Stimulated activated CD8-positive, alpha-beta memory T cell treated with anti-CD3 and anti-CD28 coated beads, Interleukin-4, amount 100 ng/mL, for 24 hours (primary cell): ENCODE results near the gene SLC12A8.
A peak's percentile ranks its signal among the peaks of the same experiment; 100 is the strongest.

Experiments
- DNase-seq: peaks from one replicate; pipeline ENCODE4 v3.0.0-alpha.2; 2020; ENCODE audit warnings: low read depth

SLC12A8 gene

GRCh38 chr3:125054062-125054448 lies 158.5 kb downstream of the SLC12A8 start:
- no peak for DNase-seq

DNA sequence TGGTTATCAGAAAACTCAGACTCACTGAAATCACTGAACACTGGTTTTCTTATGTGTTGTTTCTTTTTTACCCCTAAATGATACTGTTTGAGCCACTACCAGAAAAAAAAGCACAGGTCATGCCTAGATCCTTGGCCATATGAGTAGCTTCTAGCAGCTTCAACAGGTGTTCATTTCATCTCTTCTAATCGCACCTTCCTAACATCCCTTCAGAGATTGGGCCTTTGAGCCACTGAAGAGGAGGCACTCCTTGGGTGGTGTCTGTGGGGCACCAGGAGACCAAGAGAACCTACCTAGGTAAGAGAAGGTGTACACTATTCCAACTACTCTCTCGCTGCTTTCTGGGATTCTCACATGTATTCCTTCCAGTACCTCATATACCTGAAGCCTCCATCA lies 159.2 kb downstream of the SLC12A8 start:
- no peak for DNase-seq

DNA sequence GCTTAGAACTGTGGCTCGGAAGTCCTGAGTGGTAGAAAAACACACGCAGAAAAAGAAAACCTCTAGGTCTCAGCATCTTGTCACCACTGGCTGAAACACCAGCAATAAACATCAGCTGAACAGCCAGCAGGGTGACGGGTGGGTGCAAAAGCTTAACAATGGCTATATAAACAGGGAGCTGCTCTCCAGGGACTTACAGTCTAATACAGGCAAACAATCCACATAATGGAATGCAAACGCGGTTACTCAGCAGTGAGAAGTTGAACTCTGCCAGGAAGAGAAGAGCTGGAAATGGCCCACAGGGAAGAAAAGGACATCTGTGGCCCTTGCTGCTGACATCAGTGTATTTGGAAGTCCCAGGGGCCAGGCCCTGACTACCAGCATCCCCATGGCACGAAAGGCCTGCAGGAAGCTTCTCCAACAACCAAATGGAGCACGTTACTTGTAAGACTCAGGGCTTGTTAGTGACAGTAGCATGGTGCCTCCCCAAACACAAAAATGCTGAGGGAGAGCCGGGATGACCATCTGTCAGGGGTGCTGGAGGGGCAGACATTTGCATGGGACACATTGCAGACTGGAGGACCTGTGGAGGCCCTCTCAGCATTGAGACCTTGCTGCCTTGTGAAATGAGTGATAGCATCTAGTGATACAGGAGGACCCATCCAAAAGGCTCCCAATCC lies 159.8 kb downstream of the SLC12A8 start:
- no peak for DNase-seq

DNA sequence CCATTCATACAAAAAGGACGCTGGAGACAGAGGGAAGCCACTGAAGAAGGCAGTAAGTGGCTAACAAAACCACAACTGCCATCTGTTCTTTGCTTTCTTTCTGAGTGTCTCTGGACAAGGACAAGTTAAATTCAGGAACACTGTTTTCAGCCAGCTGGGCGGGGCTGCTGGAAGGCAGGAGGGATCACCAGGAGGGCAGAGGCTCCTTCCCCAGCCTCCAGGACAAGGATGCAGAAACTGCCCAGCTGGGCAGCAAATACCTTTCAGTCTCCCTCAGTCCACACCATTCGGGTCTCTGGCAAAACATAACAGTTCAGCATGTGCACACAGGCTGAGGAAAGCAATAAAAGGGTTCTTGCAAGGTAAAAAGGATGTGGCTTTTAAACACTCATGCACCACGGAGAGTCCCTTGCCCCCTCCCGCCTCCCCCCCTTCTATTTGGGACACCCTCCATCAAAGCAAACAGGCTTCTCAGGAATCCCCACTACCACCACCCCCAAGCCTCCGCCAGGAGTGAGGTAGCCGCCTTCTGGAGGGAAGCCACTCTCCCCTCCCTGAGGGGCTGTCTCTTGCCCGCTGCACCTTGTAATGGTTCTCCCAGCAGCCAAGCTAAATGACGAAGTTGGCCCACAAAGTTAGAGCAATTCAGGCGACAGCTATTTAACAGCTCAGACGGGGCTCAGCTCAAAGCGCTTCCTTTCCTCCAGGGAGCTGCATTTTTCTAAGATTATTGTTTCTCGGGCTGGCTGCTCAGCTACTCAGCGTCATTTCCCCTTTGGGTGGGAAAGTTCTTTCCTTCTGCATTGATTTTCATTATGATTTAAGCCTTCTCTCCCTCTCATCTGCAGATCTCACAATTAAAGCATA lies 160.6 kb downstream of the SLC12A8 start:
- DNase-seq: peak; percentile 65

DNA sequence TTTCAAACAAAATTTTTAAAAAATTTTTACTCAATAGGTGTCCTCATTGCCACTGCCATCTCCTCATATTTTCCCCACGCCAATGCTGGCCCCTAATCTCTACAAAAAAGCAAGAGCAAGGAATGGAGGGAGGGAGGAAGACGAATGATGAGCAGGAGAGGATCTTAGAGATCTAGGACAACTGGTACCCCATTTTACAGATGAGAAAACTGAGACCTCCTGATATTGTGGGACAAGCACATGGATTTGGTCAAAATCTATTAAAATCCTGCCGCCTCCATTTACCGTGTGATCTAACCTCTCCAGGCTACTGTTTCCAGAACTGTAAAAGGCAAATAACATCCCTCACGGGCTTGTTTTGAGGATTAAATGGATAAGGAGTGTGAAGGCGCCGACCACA lies 161.3 kb downstream of the SLC12A8 start:
- DNase-seq: no peak

- DNase-seq: no peak
Observed at GRCh38 chr3:125050488-125051090, 162.0 kb downstream of the SLC12A8 start.

DNA sequence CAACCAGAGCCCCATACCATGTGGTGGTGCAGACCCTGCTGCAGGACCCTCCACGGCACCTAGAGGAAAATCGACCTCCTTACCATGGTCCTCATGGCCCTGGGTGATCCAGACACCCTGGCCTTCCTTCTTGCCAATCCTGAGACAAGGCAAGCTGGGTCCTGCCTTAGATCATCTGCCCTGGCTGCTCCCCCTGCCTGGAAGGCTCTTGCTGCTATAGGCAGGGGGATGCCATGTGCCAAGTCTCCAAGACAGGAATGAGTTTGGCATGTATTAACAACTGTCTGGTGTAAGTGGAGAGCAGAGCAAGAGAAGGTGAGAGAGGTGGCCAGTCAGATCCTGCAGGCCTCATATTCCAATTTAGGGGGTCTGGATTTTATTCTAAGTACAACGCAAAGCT lies 164.3 kb downstream of the SLC12A8 start:
- no peak for DNase-seq

DNA sequence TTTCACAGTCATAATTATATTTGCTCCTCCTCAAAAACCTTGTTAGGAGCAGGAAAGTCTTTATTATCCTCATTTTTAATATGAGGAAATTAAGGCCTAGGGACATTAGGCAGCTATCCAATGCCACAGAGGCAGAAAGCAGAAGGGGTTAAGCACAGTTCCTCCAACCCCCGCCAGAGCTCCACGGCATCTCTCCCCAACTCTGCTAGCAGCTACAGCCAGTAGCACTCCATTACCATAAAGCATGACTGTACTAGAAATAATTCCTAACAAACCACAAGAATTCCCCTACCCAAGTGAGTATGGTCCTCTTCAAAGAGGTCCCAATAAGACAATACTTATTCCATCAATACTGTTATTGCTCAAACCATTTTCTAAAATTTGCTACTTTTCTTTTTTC lies 166.6 kb downstream of the SLC12A8 start:
- no peak for DNase-seq

- no peak for DNase-seq
Observed at GRCh38 chr3:125045194-125045593, 167.4 kb downstream of the SLC12A8 start.

DNA sequence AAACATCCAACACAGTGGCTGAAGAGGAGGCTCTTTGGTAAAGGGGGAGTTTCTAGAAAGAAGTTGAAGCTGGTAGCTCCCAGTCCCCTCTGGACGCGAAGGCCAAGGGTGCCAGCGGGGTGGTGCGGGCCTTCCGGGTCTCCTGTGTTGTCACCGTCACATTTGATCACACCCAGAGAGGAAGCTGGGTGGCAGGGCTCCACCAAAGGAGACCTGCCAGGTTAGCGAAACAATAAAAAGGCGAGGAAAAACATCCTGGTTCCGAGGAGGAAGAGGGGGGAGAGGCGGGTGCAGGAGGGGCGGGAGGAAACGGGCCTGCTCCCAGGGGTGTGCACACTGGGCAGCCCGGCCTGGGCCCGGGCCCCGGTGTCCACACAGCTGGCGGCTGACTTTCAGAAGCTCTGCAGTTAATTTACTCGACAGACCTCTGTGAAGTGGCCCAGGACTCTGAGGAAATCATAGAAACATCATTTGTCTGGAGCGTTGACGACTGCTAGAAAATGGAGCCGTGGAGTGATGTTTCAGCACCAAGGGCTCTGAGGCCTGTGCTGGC lies 168.9 kb downstream of the SLC12A8 start:
- DNase-seq: no peak

GRCh38 chr3:125042725-125043406 lies 169.7 kb downstream of the SLC12A8 start:
- DNase-seq: no peak

DNA sequence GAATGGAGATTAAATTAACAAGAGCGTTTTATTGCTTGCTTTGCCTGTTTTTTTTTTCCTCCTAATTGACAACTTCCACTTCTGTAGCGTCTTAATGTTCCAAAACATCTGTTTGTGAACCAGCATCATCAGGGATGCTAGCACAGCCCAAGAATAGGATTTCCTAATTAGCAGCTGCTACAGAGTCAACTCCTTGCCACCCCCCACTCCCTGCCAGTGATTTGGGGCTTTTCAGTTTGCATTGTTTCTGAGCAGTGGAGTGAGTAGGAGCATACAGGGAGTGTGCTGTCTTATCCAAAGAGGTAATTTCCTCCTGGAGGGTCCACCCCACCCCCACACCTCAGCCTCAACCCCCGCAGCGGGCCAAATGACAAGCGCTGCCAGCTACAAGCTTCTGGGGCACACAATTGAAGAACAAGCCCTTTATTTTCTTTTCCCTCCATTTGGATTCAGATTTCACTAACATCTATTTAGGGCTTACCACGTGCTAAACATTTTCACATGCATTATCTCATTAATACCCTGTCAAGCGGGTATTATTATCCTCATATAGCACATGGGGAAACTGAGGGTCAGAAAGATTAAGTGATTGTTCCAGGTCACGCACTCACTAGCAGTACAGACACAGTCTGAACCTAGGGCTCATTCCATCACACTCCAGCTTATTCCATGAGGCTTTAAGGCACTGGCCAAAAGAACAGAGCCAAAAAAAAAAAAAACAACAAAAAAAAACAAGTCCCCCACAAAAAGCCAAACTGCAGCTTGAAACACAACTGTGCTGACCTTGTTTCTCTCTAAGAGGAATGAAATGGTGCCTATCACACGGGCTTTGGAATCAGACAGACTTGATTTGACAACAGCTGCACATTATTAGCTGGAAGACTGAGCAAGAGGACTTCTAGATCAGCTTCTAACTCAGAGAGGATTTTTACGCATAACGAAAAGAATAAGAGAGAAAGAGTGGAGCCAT lies 173.1 kb downstream of the SLC12A8 start:
- no peak for DNase-seq

GRCh38 chr3:125037498-125038150 lies 174.9 kb downstream of the SLC12A8 start:
- no peak for DNase-seq

- no peak for DNase-seq
Observed at GRCh38 chr3:125035217-125035616, 177.3 kb downstream of the SLC12A8 start.

- no peak for DNase-seq
Observed at GRCh38 chr3:125033616-125034015, 178.9 kb downstream of the SLC12A8 start.

- no peak for DNase-seq
Observed at GRCh38 chr3:125033135-125033534, 179.4 kb downstream of the SLC12A8 start.

GRCh38 chr3:125032683-125033082 lies 179.9 kb downstream of the SLC12A8 start:
- no peak for DNase-seq
